ENCODE data around the gene TLX1. TPM values are rescaled to one million over a fixed set of nuclear protein-coding genes. Genes with fewer than 3 reads are reported as not detected.

The TLX1 gene
- total RNA-seq, 2 donors from 2014 or later = not detected

DNA sequence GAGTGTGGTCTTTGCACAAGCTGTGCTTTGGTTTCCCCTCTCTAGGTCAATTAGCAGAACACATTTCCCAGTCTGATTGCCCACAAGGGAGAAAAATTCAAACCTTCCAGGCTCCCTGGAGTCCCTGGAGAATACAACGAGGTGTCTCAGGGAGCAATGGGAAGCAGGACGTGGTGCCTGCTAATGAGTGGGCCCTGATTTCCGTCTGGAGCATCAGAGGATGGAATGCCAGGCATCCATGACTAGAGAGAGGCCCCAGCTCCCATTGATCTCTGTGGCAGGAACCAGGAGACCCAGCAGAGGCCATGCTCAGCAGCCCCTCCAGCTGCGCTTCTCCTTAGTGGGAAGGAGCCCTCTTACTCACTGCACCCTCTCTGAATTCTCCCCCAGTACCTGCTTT is 33.2 kb upstream of the TLX1 start:
- Mint-ChIP-seq H3K4me3 (no peak overlapping the region), H3K27ac (no peak overlapping the region), H3K36me3 (ENCODE audit: insufficient read depth in 2 of 2) (no peaks in the 10 kb centered on the region), H3K27me3 (ENCODE audit: low read depth) (peaks cover 66% of the 10 kb centered on the region), H3K9me3 (no peaks in the 10 kb centered on the region), H3K4me1 (ENCODE audit: low read depth) (no peaks in the 10 kb centered on the region)
- ATAC-seq (replicated peaks in 1 of 2) (no peak), DNase-seq (no peak)

DNA sequence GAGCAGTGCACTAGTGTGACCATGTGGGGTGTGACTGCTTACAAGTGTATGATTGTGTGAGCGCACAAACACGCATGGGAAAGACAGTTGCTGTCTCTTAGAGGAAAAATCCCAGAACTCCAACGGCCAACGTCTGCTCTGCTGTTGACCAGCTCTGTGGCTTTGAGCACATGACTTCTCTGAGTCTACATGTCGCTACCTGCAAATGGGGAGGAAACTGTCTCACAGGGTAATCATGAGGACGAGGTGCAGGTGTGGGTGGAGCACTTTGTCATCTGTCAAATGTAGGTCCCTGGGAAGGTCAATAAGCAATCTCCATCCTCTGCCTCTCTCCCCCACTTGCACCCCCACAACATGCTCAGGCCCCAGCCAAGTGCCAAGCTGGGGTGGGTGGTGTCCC is 31.2 kb upstream of the TLX1 start:
- ATAC-seq (replicated peaks in 1 of 2) = no peak
- no peaks in the 10 kb centered on the region for H3K9me3 Mint-ChIP-seq
- peaks cover 54% of the 10 kb centered on the region for H3K27me3 Mint-ChIP-seq (ENCODE audit: low read depth)
- H3K4me3 Mint-ChIP-seq = no peak overlapping the region
- no peaks in the 10 kb centered on the region for H3K36me3 Mint-ChIP-seq (ENCODE audit: insufficient read depth in 2 of 2)
- no peaks in the 10 kb centered on the region for H3K4me1 Mint-ChIP-seq (ENCODE audit: low read depth)
- H3K27ac Mint-ChIP-seq = no peak overlapping the region
- DNase-seq = no peak

DNA sequence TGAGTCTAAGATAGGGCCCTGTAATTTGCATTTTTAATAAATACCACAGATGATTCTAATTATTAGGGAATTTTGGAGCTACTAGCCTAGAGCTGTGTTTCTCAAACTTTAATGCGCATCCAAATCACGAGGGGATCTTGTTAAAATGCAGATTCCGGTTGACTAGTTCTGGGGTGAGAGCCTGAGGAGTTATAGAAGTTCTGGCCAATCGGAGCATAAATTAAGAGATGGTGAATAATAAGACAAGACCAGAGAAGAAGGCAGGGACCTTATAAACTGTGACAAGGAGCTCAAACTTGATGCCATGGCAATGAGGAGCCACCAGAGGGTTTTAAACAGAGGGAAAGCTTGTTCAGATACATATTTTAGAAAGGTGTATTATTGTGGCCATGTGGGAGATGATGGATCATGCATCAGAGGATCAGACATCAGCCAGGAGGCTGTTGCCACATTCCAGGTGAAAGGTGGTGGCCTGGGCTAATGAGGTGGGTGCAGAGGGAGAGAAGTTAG is 29.7 kb upstream of the TLX1 start:
- H3K4me3 Mint-ChIP-seq = no peak overlapping the region
- no peaks in the 10 kb centered on the region for H3K4me1 Mint-ChIP-seq (ENCODE audit: low read depth)
- DNase-seq (no peak), ATAC-seq (replicated peaks in 1 of 2) (no peak)
- no peaks in the 10 kb centered on the region for H3K36me3 Mint-ChIP-seq (ENCODE audit: insufficient read depth in 2 of 2)
- no peaks in the 10 kb centered on the region for H3K9me3 Mint-ChIP-seq
- H3K27me3 Mint-ChIP-seq (ENCODE audit: low read depth) = peaks cover 44% of the 10 kb centered on the region
- no peak overlapping the region for H3K27ac Mint-ChIP-seq

DNA sequence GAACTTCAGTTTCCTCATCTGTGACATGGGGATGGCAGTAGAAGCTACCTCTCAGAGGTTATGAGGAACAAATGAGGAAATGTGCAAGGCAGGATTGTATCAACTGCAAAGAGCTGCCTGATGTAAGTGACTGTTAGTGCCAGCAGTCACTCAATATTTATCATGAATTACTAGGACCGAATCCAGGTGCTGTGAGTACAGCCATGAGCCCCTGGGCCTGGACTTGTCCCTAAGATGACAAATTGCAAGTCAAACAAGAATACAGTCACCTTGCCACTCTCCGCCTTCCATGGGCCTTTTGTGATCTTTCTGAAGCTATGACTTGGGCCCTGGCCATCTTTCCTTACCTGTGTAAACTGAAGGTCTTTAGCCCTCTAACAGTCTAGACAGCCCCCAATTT is 27.7 kb upstream of the TLX1 start:
- Mint-ChIP-seq H3K27me3 (ENCODE audit: low read depth) (peaks cover 46% of the 10 kb centered on the region), H3K4me1 (ENCODE audit: low read depth) (no peaks in the 10 kb centered on the region), H3K27ac (no peak overlapping the region), H3K36me3 (ENCODE audit: insufficient read depth in 2 of 2) (no peaks in the 10 kb centered on the region), H3K4me3 (no peak overlapping the region), H3K9me3 (no peaks in the 10 kb centered on the region)
- DNase-seq = no peak
- no peak for ATAC-seq (replicated peaks in 1 of 2)

DNA sequence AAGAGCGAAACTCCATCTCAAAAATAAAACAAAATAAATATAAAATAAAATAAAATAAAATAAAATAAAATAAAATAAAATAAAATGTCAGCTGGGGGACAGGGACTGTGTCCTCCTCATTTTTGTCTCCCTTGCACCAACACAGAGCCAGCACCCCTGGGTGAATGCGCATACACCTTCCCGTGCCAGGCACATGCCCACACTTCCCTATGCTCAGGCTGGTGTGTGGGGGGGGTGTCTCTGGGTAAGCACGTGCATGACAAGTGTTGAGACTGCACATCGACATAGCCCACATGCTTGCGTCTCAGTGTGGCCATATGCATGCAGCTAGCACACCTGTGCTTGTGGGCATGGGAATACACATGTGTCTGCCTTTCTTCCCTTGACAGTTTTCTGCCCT is 24.7 kb upstream of the TLX1 start:
- H3K36me3 Mint-ChIP-seq (ENCODE audit: insufficient read depth in 2 of 2) = no peaks in the 10 kb centered on the region
- DNase-seq = no peak
- H3K27me3 Mint-ChIP-seq (ENCODE audit: low read depth) = peaks cover 38% of the 10 kb centered on the region
- no peak overlapping the region for H3K4me3 Mint-ChIP-seq
- no peaks in the 10 kb centered on the region for H3K9me3 Mint-ChIP-seq
- H3K4me1 Mint-ChIP-seq (ENCODE audit: low read depth) = no peaks in the 10 kb centered on the region
- no peak for ATAC-seq (replicated peaks in 1 of 2)
- no peak overlapping the region for H3K27ac Mint-ChIP-seq

DNA sequence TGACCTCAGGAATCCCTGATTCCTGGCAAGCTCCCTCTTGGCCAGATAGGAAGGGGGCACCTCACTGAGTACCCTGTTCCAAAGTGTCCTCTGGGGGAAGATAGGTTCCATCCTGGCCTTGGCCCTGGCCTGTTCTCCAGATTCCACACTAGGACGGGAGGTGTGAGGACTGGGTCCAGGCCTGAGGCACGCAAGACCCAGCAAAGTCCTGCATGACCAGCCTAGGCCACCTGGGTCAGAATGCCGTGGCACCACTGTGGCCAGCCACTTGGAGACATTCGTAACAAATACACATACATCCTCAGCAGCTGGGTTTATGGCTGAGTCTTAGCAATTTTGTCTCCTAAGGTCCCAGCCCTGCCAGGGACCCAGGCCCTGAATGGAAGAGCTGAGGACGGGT is 23.3 kb upstream of the TLX1 start:
- no peaks in the 10 kb centered on the region for H3K9me3 Mint-ChIP-seq
- no peaks in the 10 kb centered on the region for H3K4me1 Mint-ChIP-seq (ENCODE audit: low read depth)
- H3K36me3 Mint-ChIP-seq (ENCODE audit: insufficient read depth in 2 of 2) = no peaks in the 10 kb centered on the region
- ATAC-seq (replicated peaks in 1 of 2) (no peak), DNase-seq (no peak)
- H3K27me3 Mint-ChIP-seq (ENCODE audit: low read depth) = peaks cover 30% of the 10 kb centered on the region
- no peak overlapping the region for H3K4me3 Mint-ChIP-seq
- no peak overlapping the region for H3K27ac Mint-ChIP-seq

DNA sequence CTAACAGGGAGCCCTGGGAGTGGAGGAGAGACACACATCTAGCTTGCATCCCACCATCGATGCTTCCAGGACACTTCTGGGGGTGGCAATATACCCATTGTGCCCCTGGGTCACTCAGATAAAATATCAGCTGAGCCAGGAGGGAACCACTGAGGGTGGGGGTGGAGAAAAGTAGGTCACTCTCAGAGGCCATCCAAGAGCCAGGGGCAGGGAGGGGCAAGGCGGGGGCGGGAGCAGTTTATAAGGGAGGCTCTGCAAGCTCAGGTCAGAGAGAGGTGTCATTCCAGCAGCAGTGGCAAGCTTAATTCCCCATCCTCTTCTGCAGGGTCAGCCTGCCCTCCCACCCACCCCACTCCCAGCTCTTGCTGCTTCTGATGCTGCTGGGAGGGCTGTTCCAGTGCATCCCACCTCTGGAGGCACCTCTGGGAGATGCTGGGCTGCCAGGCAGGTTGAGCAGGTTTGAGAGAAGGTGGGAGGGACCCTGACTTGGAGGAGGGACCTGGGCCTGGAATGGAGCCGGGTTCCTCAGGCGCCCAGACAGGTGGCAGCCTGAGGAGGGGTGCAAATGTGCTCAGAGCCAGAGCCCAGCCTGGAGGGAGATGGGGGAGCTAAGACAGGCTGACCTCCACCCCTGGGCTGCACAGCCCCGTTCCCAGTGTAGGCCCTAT is 20.1 kb upstream of the TLX1 start:
- no peaks in the 10 kb centered on the region for H3K36me3 Mint-ChIP-seq (ENCODE audit: insufficient read depth in 2 of 2)
- H3K4me3 Mint-ChIP-seq = no peak overlapping the region
- H3K9me3 Mint-ChIP-seq = no peaks in the 10 kb centered on the region
- H3K27me3 Mint-ChIP-seq (ENCODE audit: low read depth) = peaks cover 53% of the 10 kb centered on the region
- DNase-seq (no peak), ATAC-seq (replicated peaks in 1 of 2) (no peak)
- no peak overlapping the region for H3K27ac Mint-ChIP-seq
- no peaks in the 10 kb centered on the region for H3K4me1 Mint-ChIP-seq (ENCODE audit: low read depth)

DNA sequence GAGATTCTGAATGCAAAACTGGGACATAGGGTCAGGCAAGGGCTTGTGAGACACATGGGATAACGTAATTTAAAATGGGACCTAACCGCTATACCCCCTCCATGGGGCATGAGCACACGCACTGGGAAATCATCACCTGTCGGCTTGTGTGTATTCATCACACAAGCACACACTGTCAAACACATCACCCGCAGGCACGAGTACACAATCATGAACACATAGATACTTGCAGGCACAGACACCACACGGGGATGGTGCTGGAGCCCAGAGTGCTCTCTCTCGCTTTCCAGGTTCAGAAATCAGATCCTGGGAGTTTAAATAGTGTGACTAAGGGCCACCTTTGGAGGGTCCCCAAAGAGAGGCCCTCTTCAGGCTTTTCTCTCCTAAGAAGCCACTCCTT is 19.6 kb upstream of the TLX1 start:
- H3K4me3 Mint-ChIP-seq = no peak overlapping the region
- DNase-seq (no peak), ATAC-seq (replicated peaks in 1 of 2) (no peak)
- peaks cover 57% of the 10 kb centered on the region for H3K27me3 Mint-ChIP-seq (ENCODE audit: low read depth)
- no peaks in the 10 kb centered on the region for H3K36me3 Mint-ChIP-seq (ENCODE audit: insufficient read depth in 2 of 2)
- H3K9me3 Mint-ChIP-seq = no peaks in the 10 kb centered on the region
- H3K27ac Mint-ChIP-seq = no peak overlapping the region
- H3K4me1 Mint-ChIP-seq (ENCODE audit: low read depth) = no peaks in the 10 kb centered on the region

DNA sequence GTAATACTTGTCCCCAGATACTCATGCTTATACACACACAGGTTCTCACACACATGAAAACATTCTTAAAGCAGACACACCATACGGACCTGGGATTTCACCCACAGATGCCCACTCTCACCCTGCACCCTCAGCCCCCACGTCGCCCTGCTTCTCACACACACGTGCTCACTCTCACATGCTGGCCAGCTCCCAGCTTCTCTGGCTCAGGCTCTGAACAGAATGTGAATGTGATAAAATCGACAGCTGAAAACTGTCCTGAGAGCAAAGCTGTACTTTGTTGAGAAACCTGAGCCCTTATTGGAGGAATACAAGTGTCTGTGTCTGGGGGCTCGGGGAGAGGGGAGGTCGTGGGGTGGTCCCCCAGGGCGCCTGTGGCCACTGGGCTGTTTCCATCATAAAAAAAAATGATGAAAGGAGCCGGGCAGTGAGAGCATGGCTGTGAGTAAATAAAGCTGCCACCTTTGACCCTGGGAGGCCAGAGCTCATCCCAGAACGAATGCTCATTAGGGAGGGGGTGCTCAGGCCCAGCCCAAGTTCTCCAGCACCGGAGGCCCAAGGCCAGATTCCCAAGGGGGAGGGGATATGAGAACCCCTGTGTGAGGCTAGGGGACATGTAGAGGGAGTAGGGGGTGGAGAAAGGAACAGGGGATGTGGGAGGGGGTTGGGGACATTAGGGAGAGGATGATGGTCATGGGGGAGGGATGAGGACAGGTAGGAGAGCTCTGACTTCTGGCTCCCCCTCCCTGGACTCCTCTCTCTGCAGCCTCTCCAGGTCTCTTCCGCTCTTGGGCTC is 18.1 kb upstream of the TLX1 start:
- Mint-ChIP-seq H3K36me3 (ENCODE audit: insufficient read depth in 2 of 2) (no peaks in the 10 kb centered on the region), H3K4me1 (ENCODE audit: low read depth) (no peaks in the 10 kb centered on the region), H3K27me3 (ENCODE audit: low read depth) (peaks cover 48% of the 10 kb centered on the region), H3K9me3 (no peaks in the 10 kb centered on the region), H3K4me3 (no peak overlapping the region), H3K27ac (no peak overlapping the region)
- DNase-seq = no peak
- no peak for ATAC-seq (replicated peaks in 1 of 2)

DNA sequence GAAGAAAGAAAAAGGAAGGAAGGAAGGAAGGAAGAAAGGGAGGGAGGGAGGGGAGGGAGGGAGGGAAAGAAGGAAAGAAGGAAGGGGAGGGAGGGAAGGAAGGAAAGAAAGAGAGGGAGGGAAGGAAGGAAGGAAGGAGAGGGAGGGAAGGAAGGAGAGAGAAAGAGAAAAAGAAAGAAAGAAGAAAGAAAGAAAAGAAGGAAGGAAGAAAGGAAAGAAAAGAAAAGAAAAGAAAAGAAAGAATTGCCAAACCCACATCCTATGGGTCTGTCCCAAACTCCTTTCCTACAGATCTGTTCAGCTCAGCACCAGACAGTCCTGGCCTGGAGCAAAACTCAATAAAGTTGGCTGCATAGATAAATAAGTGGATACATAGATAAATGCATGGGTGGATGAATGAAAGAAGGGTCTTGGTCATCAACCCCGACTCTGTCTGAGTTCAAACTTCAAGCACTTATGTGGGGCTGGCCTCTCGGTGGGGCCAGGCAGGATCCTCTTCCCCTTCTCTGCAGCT is 17.2 kb upstream of the TLX1 start:
- H3K27ac Mint-ChIP-seq = no peak overlapping the region
- no peaks in the 10 kb centered on the region for H3K9me3 Mint-ChIP-seq
- no peak for ATAC-seq (replicated peaks in 1 of 2)
- DNase-seq = no peak
- peaks cover 49% of the 10 kb centered on the region for H3K27me3 Mint-ChIP-seq (ENCODE audit: low read depth)
- no peaks in the 10 kb centered on the region for H3K4me1 Mint-ChIP-seq (ENCODE audit: low read depth)
- no peaks in the 10 kb centered on the region for H3K36me3 Mint-ChIP-seq (ENCODE audit: insufficient read depth in 2 of 2)
- H3K4me3 Mint-ChIP-seq = no peak overlapping the region

DNA sequence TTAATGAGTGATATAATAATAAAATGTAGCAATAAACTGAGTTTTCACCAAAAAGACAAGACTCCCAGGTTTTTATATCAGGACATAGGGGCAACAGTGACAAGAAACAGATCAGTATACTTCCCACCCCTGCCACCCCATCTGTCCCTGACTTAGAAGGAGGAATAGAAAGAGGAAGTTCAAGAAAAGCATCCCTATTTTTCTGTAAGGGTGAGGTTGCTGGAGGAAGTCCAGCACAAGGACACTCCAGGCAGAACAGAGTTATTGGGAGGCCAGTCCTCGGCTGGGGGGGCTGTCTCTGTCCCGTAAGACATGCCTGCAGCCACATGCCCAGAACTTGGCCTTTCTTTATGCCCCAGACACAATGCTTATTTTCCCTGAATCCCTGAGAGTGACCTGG is 16.5 kb upstream of the TLX1 start:
- Mint-ChIP-seq H3K9me3 (no peaks in the 10 kb centered on the region), H3K36me3 (ENCODE audit: insufficient read depth in 2 of 2) (no peaks in the 10 kb centered on the region), H3K27ac (no peak overlapping the region), H3K4me3 (no peak overlapping the region), H3K4me1 (ENCODE audit: low read depth) (no peaks in the 10 kb centered on the region), H3K27me3 (ENCODE audit: low read depth) (peaks cover 52% of the 10 kb centered on the region)
- ATAC-seq (replicated peaks in 1 of 2) = no peak
- no peak for DNase-seq

DNA sequence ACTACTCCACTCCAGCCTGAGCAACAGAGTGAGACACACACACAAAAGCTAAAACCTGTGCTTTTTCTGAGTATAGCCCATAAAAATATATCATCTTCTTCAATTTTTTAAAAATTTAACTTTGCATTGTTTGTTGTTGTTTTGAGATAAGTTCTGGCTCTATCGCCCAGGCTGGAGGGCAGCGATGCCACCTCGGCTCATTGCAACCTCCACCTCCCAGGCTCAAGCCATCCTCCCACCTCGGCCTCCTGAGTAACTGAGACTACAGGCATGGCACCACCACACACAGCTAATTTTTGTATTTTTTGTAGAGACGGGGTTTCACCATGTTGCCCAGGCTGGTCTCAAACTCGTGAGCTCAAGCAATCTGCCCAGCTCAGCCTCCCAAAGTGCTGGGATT is 14.3 kb upstream of the TLX1 start:
- no peak for ATAC-seq (replicated peaks in 1 of 2)
- H3K4me3 Mint-ChIP-seq = no peak overlapping the region
- peaks cover 70% of the 10 kb centered on the region for H3K27me3 Mint-ChIP-seq (ENCODE audit: low read depth)
- H3K36me3 Mint-ChIP-seq (ENCODE audit: insufficient read depth in 2 of 2) = no peaks in the 10 kb centered on the region
- peaks cover 13% of the 10 kb centered on the region for H3K4me1 Mint-ChIP-seq (ENCODE audit: low read depth)
- DNase-seq = no peak
- H3K27ac Mint-ChIP-seq = no peak overlapping the region
- no peaks in the 10 kb centered on the region for H3K9me3 Mint-ChIP-seq

DNA sequence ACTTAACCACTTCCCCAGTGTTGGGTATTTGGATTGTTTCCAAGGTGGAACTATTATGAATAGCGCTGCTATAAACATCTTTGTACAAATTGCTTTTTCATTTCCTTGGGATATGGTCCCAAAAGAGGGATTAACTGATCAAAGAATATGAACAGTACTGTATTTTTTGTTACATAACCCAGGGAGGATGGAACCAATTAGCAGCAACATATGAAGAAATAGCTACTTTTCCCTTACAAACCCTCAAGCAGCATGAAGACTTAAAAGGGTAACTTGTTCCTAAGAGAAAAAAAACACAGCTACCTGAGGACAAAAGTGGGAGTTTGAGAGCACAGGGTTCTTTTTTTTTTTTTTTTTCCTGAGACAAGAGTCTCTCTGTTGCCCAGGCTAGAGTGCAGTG is 13.1 kb upstream of the TLX1 start:
- Mint-ChIP-seq H3K4me1 (ENCODE audit: low read depth) (peaks cover 26% of the 10 kb centered on the region), H3K36me3 (ENCODE audit: insufficient read depth in 2 of 2) (no peaks in the 10 kb centered on the region), H3K27me3 (ENCODE audit: low read depth) (peaks cover 74% of the 10 kb centered on the region), H3K9me3 (no peaks in the 10 kb centered on the region), H3K4me3 (no peak overlapping the region), H3K27ac (no peak overlapping the region)
- DNase-seq (no peak), ATAC-seq (replicated peaks in 1 of 2) (no peak)
